Neural progenitor cell (in vitro differentiated cells): ENCODE measurements around the gene LIPT1. TPM values are rescaled to one million over a fixed set of nuclear protein-coding genes. Genes with fewer than 3 reads are reported as not detected.

Experiments used
- DNase-seq: peaks from one replicate; pipeline ENCODE4 v3.0.0-alpha.2; 2016; ENCODE audit warnings: low spot score
- H2AFZ ChIP-seq: fragments of 200-600 bp; sonication (generic); replicated peaks from 2 replicates; pipeline ENCODE4 v1.6.1; 2016; ENCODE audit warnings: antibody characterized with exemption
- H3F3A ChIP-seq: fragments of 200-600 bp; sonication (generic); 2 replicates; pipeline ENCODE4 v1.6.1; 2016; ENCODE audit warnings: antibody characterized with exemption, low read depth
- H3K27ac ChIP-seq: fragments of 200-600 bp; sonication (generic); 2 replicates; pipeline ENCODE4 v1.5.1; 2016; ENCODE audit warnings: mild to moderate bottlenecking
- H3K27me3 ChIP-seq: fragments of 200-600 bp; sonication (generic); 2 replicates; pipeline ENCODE4 v1.6.1; 2016; ENCODE audit warnings: mild to moderate bottlenecking, moderate library complexity
- H3K36me3 ChIP-seq: fragments of 200-600 bp; sonication (generic); 2 replicates; pipeline ENCODE4 v1.5.1; 2016
- H3K4me1 ChIP-seq: fragments of 200-600 bp; sonication (generic); 2 replicates; pipeline ENCODE4 v1.6.1; 2016; ENCODE audit warnings: mixed run types
- H3K4me2 ChIP-seq: fragments of 200-600 bp; sonication (generic); 2 replicates; pipeline ENCODE4 v1.6.1; 2016
- H3K4me3 ChIP-seq: fragments of 200-600 bp; sonication (generic); 2 replicates; pipeline ENCODE4 v1.5.1; 2016
- H3K79me2 ChIP-seq: fragments of 200-600 bp; sonication (generic); 2 replicates; pipeline ENCODE4 v1.6.1; 2016; ENCODE audit warnings: low read depth
- H3K9ac ChIP-seq: fragments of 200-600 bp; sonication (generic); 2 replicates; pipeline ENCODE4 v1.6.1; 2016
- H3K9me3 ChIP-seq: fragments of 200-600 bp; sonication (generic); 2 replicates; pipeline ENCODE4 v1.5.1; 2016; ENCODE audit warnings: low read depth
- H4K20me1 ChIP-seq: fragments of 200-600 bp; sonication (generic); 2 replicates; pipeline ENCODE4 v1.6.1; 2016; ENCODE audit warnings: low read depth
- H3K27ac Mint-ChIP-seq: 3 replicates; pipeline ENCODE4 v1.8.0; 2021; ENCODE audit warnings: mixed read lengths
- H3K27me3 Mint-ChIP-seq: 2 replicates; pipeline ENCODE4 v1.8.0; 2022; ENCODE audit warnings: low read depth, mild to moderate bottlenecking, inconsistent platforms, moderate library complexity, mixed read lengths; ENCODE audit not compliant: insufficient read depth
- H3K36me3 Mint-ChIP-seq: 3 replicates; pipeline ENCODE4 v1.8.0; 2021; ENCODE audit warnings: mixed read lengths
- H3K4me1 Mint-ChIP-seq: 3 replicates; pipeline ENCODE4 v1.8.0; 2021; ENCODE audit warnings: mixed read lengths
- H3K4me3 Mint-ChIP-seq: 3 replicates; pipeline ENCODE4 v1.8.0; 2021; ENCODE audit warnings: mild to moderate bottlenecking, moderate library complexity, mixed read lengths
- H3K9me3 Mint-ChIP-seq: 3 replicates; pipeline ENCODE4 v1.8.0; 2020; ENCODE audit warnings: mixed read lengths
- CTCF ChIP-seq: fragments of 200-600 bp; sonication (generic); IDR thresholded peaks from 2 replicates; pipeline ENCODE4 v1.5.1; 2017; ENCODE audit warnings: antibody characterized with exemption, mild to moderate bottlenecking
- EZH2 ChIP-seq: fragments of 200-600 bp; sonication (generic); IDR thresholded peaks from 2 replicates; pipeline ENCODE4 v1.6.1; 2017; ENCODE audit warnings: antibody characterized with exemption, mild to moderate bottlenecking, moderate library complexity
- EZH2phosphoT487 ChIP-seq: fragments of 200-600 bp; sonication (generic); IDR thresholded peaks from 2 replicates; pipeline ENCODE4 v1.6.1; 2017; ENCODE audit warnings: antibody characterized with exemption
- total RNA-seq: library from RNA; depleted of rRNA; stranded (reverse); fragments of >200 nt; gene quantifications from 2 replicates; pipeline ENCODE4 v1.2.3, GENCODE V29; 2015; ENCODE audit warnings: low replicate concordance

LIPT1 gene
- total RNA-seq, 1 donor from 2014 or later, result 9.6 TPM

GRCh38 chr2:99166218-99166617 is 11.5 kb downstream of the LIPT1 start:
- Histone ChIP-seq H3F3A (no peaks in the 10 kb centered on the region), H3K9me3 (no peaks in the 10 kb centered on the region), H3K27me3 (no peaks in the 10 kb centered on the region), H4K20me1 (no peaks in the 10 kb centered on the region), H3K9ac (no peak overlapping the region), H3K4me1 (no peaks in the 10 kb centered on the region), H3K4me3 (no peak overlapping the region), H3K36me3 (peaks cover 8% of the 10 kb centered on the region), H3K4me2 (no peak overlapping the region), H3K27ac (no peak overlapping the region), H3K79me2 (no peaks in the 10 kb centered on the region), H2AFZ (no peak overlapping the region)
- H3K27ac Mint-ChIP-seq, result no peak overlapping the region
- no peaks in the 10 kb centered on the region for H3K36me3 Mint-ChIP-seq
- TF ChIP-seq EZH2phosphoT487 (no peak), CTCF (no peak), EZH2 (no peak)
- no peak for DNase-seq
- H3K27me3 Mint-ChIP-seq, result no peaks in the 10 kb centered on the region
- no peaks in the 10 kb centered on the region for H3K9me3 Mint-ChIP-seq
- H3K4me1 Mint-ChIP-seq, result no peaks in the 10 kb centered on the region
- H3K4me3 Mint-ChIP-seq, result no peak overlapping the region

- Mint-ChIP-seq H3K4me1 (no peaks in the 10 kb centered on the region), H3K9me3 (no peaks in the 10 kb centered on the region), H3K36me3 (no peaks in the 10 kb centered on the region), H3K27ac (no peak overlapping the region), H3K4me3 (no peak overlapping the region), H3K27me3 (no peaks in the 10 kb centered on the region)
- no peaks in the 10 kb centered on the region for H3F3A ChIP-seq
- H3K9me3 ChIP-seq, result no peaks in the 10 kb centered on the region
- H3K79me2 ChIP-seq, result no peaks in the 10 kb centered on the region
- no peaks in the 10 kb centered on the region for H3K4me1 ChIP-seq
- no peak overlapping the region for H3K4me3 ChIP-seq
- no peak for TF ChIP-seq EZH2phosphoT487
- no peak for TF ChIP-seq CTCF
- TF ChIP-seq EZH2, result no peak
- DNase-seq, result no peak
- H3K4me2 ChIP-seq, result no peak overlapping the region
- H4K20me1 ChIP-seq, result no peaks in the 10 kb centered on the region
- H2AFZ ChIP-seq, result no peak overlapping the region
- H3K27ac ChIP-seq, result no peak overlapping the region
- no peaks in the 10 kb centered on the region for H3K27me3 ChIP-seq
- H3K9ac ChIP-seq, result no peak overlapping the region
- peaks cover 8% of the 10 kb centered on the region for H3K36me3 ChIP-seq
Observed at GRCh38 chr2:99169534-99169933, 14.8 kb downstream of the LIPT1 start.

- Histone ChIP-seq H3K27me3 (no peaks in the 10 kb centered on the region), H2AFZ (no peak overlapping the region), H3K27ac (no peak overlapping the region), H3K9ac (no peak overlapping the region), H3K4me1 (no peaks in the 10 kb centered on the region), H3K4me3 (no peak overlapping the region), H3K9me3 (no peaks in the 10 kb centered on the region), H3K36me3 (peaks cover 8% of the 10 kb centered on the region), H3K79me2 (peaks cover 6% of the 10 kb centered on the region), H4K20me1 (no peaks in the 10 kb centered on the region), H3K4me2 (no peak overlapping the region), H3F3A (no peaks in the 10 kb centered on the region)
- Mint-ChIP-seq H3K27me3 (no peaks in the 10 kb centered on the region), H3K27ac (no peak overlapping the region), H3K4me1 (no peaks in the 10 kb centered on the region), H3K36me3 (no peaks in the 10 kb centered on the region), H3K4me3 (no peak overlapping the region), H3K9me3 (no peaks in the 10 kb centered on the region)
- DNase-seq, result no peak
- no peak for TF ChIP-seq CTCF
- no peak for TF ChIP-seq EZH2
- no peak for TF ChIP-seq EZH2phosphoT487
Observed at GRCh38 chr2:99171377-99172140, 16.8 kb downstream of the LIPT1 start.
